GM10248 (cell line): ENCODE results near the gene PHACTR3.

Experiments used
- CTCF ChIA-PET: fragments of 300-600 bp; sonication (Branson Sonifier 250); formaldehyde crosslinking; extraction: SDS; loops from one replicate; lab custom pipeline; 2021; ENCODE audit warnings: antibody characterized with exemption; lab: Yijun Ruan, JAX
- POLR2A ChIA-PET: fragments of 350-650 bp; sonication (Branson Sonifier 250); formaldehyde crosslinking; extraction: SDS; loops from one replicate; lab custom pipeline; 2020; ENCODE audit warnings: antibody characterized with exemption; lab: Yijun Ruan, JAX
- DNase-seq: peaks from one replicate; pipeline ENCODE4 v3.0.0; 2012; ENCODE audit errors: extremely low spot score
- TF ChIP-seq, protein P1 (sequence below): IDR thresholded peaks from 2 replicates; pipeline ENCODE4 v1.5.1; 2012; ENCODE audit warnings: mild to moderate bottlenecking, low read depth; ENCODE audit errors: extremely low read depth, missing control alignments, control extremely low read depth

PHACTR3 gene

DNA sequence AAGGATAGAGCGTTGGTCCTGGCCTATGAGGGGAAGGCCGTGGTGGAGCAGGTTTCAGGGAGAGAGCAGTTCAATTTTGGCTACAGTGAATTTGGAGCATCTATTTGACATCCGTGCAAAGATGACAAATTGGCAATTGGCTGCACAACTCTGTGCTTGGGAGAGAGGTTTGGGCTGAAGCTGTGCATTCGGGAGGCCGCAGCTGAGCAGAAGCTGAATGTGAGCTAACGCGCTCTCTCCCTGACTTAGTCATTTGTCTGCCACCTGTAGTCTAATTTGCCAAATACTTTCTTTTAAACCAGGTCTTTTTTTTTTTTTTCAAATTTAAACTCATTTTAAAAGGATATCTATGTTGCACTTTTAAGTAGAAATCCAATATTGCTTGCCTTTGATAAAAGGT, 78.8 kb downstream of the PHACTR3 start:
- DNase-seq = no peak
- ChIA-PET POLR2A (no interaction called here), CTCF (no interaction called here)
- TF ChIP-seq, protein P1, sequence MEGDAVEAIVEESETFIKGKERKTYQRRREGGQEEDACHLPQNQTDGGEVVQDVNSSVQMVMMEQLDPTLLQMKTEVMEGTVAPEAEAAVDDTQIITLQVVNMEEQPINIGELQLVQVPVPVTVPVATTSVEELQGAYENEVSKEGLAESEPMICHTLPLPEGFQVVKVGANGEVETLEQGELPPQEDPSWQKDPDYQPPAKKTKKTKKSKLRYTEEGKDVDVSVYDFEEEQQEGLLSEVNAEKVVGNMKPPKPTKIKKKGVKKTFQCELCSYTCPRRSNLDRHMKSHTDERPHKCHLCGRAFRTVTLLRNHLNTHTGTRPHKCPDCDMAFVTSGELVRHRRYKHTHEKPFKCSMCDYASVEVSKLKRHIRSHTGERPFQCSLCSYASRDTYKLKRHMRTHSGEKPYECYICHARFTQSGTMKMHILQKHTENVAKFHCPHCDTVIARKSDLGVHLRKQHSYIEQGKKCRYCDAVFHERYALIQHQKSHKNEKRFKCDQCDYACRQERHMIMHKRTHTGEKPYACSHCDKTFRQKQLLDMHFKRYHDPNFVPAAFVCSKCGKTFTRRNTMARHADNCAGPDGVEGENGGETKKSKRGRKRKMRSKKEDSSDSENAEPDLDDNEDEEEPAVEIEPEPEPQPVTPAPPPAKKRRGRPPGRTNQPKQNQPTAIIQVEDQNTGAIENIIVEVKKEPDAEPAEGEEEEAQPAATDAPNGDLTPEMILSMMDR = no peak

DNA sequence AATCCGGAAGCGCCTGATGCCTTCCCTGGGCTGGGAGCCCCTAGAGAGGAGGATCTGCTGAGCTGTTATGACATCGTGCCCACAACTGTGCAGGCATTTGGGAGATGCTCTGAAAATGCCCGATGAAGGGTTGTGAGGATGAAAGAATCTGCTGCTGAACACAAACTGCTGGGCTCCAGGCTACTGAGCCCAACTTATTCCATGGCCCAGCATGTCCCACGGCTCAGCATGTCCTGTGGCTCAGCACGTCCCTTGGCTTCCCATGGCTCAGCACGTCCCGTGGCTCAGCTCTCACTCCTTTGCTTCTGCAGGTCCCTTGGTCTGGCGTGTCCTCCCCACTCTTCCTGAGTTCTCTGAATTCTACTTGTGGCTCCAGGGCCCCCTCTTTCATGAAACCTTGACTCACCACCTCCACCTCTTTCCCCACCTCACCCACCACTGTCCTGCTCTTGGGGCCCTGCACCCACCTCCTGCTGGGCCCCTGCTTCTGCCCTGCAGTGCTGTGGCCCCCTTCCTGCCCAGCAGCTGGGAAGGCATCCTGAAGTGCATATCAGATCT, 80.4 kb downstream of the PHACTR3 start:
- ChIA-PET POLR2A (no interaction called here), CTCF (no interaction called here)
- no peak for DNase-seq
- TF ChIP-seq, protein P1 = no peak

DNA sequence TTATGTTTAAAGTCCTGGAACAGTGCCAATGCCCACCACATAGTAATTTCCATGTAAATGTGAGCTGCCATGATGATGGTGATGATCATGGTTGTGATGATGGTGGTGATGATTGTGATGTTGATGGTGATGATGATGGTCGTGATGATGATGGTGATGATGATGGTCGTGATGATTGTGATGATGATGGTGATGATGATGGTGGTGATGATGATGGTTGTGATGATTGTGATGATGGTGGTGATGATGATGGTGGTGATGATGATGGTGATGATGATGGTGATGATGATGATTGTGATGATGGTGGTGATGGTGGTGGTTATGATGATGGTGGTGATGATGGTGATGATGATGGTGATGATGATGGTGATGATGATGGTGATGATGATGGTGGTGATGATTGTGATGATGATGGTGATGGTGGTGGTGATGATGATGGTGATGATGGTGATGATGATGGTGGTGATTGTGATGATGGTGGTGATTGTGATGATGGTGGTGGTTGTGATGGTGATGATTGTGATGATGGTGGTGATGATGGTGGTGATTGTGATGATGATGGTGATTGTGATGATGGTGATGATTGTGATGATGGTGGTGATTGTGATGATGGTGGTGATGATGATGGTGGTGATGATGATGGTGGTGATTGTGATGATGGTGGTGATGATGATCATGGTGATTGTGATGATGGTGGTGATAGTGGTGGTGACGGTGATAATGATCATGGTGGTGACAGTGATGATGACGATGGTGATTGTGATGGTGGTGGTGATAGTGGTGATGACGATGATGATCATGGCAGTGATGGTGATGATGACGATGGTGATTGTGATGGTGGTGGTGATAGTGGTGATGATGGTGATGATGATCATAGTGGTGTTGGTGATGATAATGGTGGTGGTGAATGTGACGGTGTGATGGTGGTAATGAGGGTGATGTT, 82.3 kb downstream of the PHACTR3 start:
- no peak for DNase-seq
- ChIA-PET POLR2A (no interaction called here), CTCF (no interaction called here)
- TF ChIP-seq, protein P1 = no peak

DNA sequence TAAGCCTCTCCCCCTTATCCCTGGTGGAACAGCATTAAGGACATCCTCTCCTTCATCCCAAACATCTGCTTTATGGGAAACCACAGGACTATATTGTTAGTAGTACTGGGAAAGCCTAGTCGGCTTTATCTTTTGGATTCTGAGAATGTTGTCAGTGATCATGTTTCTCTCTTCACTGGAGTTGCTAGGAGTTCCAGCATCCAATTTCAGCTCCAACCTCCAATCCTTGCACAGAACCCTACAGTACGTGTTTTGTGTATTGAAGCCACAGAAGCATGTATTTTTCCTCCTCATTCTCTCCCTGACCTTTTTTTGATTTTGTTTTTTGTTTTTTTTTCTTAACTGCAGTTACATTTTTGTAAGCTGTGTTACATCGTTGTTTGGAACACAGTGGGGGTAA, 84.0 kb downstream of the PHACTR3 start:
- TF ChIP-seq, protein P1 = no peak
- ChIA-PET CTCF (no interaction called here), POLR2A (no interaction called here)
- no peak for DNase-seq

DNA sequence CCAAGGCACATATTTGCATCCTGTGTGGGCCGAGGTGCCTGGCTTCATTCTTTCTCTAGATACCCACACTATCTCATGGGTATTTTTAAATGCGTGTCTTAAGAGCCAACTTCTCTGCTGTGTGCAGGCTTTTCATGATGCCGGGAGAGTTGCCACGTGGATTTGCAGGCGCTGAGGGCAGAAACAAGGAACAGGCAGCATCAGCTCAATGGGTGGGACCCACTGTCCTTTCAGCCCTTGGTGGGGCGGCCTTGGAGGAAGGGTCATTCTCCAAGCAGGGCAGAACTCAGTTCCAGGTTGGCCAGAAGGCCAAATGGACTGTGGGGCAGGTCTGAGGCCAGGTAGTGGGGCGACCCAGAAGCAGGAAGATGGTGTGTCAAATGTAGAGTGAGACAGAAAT, 84.7 kb downstream of the PHACTR3 start:
- CTCF ChIA-PET = no interaction called here
- POLR2A ChIA-PET = no interaction called here
- TF ChIP-seq, protein P1 = no peak
- no peak for DNase-seq

DNA sequence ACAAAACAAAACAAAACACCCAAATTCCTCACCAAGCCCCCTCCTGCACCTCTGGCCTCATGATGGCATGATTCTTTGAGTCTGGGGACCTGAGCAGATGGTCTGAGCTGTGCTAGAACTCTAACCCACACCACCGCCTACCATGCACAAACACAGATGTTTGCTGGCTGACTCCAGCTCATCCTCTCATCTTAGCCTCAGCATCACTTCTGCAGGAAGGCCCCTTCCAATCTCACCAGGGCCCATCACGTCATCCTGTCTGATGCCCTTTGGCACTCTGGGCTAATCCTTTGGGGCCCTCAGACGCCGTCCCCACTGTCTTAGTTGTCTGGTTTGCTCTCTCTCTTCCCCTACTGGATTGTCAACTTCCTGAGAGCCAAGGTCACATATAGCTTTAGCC, 85.8 kb downstream of the PHACTR3 start:
- CTCF ChIA-PET = no interaction called here
- DNase-seq = no peak
- POLR2A ChIA-PET = no interaction called here
- TF ChIP-seq, protein P1 = no peak
